Astrocyte of the cerebellum (primary cell): ENCODE results near the gene ELAVL3.
"Not testable (repeated sequence)": the region's sequence is repeated elsewhere in the genome, so short reads cannot be mapped to it uniquely, and the experiment has no call there.

Experiments
- DNase-seq: peaks from one replicate; pipeline ENCODE4 v3.0.0-alpha.2; 2011; ENCODE audit warnings: low read depth
- H3K4me3 ChIP-seq: 2 replicates; pipeline ENCODE4 v1.5.1; 2011; ENCODE audit warnings: mild to moderate bottlenecking, low read depth, low read length, moderate library complexity
- in situ Hi-C: cut with HindIII; loops from 2 replicates; pipeline ENCODE4 v1.10.0; 2017; ENCODE audit warnings: low sequenced_read_pairs
- TF ChIP-seq, protein P1 (sequence below): IDR thresholded peaks from 2 replicates; pipeline ENCODE4 v1.5.1; 2012; ENCODE audit warnings: low read length, low read depth, moderate library complexity, mild to moderate bottlenecking; ENCODE audit errors: missing control alignments

The ELAVL3 gene

GRCh38 chr19:11465600-11465999, 15.2 kb downstream of the ELAVL3 start:
- DNase-seq = no peak
- TF ChIP-seq, protein P1, sequence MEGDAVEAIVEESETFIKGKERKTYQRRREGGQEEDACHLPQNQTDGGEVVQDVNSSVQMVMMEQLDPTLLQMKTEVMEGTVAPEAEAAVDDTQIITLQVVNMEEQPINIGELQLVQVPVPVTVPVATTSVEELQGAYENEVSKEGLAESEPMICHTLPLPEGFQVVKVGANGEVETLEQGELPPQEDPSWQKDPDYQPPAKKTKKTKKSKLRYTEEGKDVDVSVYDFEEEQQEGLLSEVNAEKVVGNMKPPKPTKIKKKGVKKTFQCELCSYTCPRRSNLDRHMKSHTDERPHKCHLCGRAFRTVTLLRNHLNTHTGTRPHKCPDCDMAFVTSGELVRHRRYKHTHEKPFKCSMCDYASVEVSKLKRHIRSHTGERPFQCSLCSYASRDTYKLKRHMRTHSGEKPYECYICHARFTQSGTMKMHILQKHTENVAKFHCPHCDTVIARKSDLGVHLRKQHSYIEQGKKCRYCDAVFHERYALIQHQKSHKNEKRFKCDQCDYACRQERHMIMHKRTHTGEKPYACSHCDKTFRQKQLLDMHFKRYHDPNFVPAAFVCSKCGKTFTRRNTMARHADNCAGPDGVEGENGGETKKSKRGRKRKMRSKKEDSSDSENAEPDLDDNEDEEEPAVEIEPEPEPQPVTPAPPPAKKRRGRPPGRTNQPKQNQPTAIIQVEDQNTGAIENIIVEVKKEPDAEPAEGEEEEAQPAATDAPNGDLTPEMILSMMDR = no peak
- in situ Hi-C loops = no loop called here
- no peak overlapping the region for H3K4me3 ChIP-seq

DNA sequence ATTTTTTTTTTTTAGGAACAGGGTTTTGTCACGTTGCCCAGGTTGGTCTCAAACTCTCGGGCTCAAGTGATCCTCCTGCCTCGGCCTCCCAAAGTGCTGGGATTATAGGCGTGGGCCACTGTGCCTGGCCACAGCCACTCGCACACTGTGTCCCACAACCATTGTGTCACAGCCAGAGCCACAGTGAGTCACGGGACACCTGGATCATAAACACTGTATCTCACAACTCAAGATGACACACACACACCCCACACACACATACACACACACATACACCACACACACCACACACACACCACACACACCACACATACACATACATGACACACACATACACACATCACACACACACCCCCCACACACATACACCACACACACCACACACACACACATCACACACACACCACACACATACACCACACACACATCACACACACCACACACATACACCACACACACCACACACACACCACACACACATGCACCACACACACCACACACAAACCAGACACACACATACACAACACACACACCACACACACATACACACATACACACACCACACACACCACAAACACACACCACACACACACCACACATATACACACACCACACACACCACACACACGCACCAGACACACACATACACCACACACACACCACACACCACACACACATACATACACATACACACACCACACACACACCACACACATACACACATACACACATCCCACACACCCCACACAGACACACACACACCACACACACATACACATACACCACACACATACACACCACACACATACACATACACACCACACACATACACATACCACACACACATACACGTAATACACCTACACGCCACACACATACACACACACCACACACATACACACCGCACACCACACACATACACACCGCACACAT, 16.2 kb downstream of the ELAVL3 start:
- TF ChIP-seq, protein P1 = no peak
- H3K4me3 ChIP-seq = no peak overlapping the region
- in situ Hi-C loops = no loop called here
- no peak for DNase-seq

DNA sequence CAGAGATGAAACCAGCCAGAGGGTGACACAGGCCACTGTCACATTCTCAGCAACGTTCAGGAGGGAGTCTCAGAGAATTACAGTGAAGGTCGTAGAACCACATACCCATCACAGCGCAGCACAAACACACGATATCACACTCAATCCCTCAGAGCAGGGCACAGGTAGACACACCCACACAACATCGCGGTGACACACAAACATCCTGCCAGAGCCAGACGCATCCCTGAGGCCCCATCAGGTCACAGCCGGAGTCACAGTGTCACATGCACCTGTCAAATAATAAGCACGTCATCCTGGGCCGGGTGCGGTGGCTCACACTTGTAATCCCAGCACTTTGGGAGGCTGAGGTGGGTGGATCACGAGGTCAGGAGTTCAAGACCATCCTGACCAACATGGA, 17.5 kb downstream of the ELAVL3 start:
- TF ChIP-seq, protein P1 = no peak
- no peak overlapping the region for H3K4me3 ChIP-seq
- DNase-seq = no peak
- in situ Hi-C loops = no loop called here

DNA sequence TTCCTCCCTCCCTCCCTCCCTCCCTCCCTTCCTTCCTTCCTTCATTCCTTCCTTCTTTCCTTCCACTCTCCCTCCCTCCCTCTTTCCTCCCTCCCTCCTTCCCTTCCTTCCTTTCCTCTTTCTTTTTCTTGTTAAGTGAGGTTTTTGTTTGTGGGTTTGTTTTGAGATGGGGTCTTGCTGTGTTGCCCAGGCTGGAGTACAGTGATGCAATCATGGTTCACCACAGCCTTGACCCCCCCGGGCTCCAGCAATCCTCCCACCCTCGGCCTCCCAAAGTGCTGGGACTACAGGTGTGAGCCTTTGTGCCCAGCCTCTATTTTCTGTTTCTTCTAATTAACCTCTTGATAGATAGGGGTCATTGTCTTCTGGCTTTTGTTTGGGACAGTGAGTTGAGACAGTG, 19.4 kb downstream of the ELAVL3 start:
- DNase-seq = no peak
- H3K4me3 ChIP-seq = no peak overlapping the region
- TF ChIP-seq, protein P1 = no peak
- in situ Hi-C loops = no loop called here

DNA sequence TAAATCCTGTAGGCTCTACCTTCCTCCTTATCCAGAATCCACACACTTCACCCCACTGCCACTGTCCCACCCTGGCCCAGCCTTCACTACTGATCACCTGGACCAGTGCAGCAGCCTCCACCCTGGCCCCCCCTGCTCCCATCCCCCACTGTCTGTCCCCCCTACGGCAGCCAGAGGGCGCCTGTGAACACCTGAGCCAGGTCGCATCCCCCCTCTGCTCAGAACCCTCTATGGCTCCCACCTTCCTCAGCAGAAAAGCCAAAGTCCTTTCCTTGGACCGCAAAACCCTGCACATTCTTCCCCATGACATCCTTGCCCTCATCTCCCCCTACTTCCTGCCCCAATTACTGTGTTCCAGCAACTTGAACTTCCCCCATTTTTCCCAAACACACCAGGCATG, 20.6 kb downstream of the ELAVL3 start:
- in situ Hi-C loops = no loop called here
- TF ChIP-seq, protein P1 = peak; percentile 13
- DNase-seq = no peak
- no peak overlapping the region for H3K4me3 ChIP-seq

GRCh38 chr19:11458912-11459311, 21.9 kb downstream of the ELAVL3 start:
- DNase-seq, in situ Hi-C loops, H3K4me3 ChIP-seq: not testable (repeated sequence)

DNA sequence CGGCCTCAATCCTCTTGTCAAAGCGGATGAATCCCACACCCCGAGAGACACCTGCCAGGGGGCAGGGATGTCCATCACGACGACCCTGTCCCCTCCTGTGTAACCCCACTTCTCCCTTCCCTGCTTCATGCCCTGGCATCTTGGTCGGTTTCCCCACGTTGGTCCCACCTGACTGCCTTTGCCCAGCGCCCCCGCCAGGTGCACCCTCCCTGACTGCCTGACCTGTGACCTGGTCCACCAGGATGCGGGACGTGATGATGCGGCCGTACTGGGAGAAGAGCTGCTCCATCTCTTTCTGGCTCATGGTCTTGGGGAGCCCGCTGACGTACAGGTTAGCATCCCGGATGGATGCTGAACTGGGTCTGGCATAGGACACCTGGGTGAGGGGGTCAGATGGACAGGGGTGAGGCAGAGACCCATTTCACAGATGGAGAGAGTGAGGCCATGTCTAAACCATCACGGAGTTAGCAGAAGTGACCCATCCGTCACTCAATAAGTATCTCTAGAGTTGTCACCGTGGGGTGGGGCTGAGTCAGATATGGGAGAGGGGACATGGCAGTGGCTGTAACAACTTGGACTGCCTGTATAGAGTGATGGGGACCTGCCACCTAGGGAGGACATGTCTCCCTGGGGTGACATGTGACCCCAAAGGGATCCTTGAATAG, 22.5 kb downstream of the ELAVL3 start:
- in situ Hi-C loops = no loop called here
- no peak for DNase-seq
- no peak overlapping the region for H3K4me3 ChIP-seq
- TF ChIP-seq, protein P1 = no peak
